Measurements from ENCODE around the gene RAB11FIP3. TPM values are rescaled to one million over a fixed set of nuclear protein-coding genes. Genes with fewer than 3 reads are reported as not detected.

RAB11FIP3 gene
- total and polyA plus RNA-seq, 10 of the 15 experiments (the other 5 are each of a cell fraction or from before 2014, with no cell fraction given), result 1.2 to 27.3 (median 7.7) TPM

DNA sequence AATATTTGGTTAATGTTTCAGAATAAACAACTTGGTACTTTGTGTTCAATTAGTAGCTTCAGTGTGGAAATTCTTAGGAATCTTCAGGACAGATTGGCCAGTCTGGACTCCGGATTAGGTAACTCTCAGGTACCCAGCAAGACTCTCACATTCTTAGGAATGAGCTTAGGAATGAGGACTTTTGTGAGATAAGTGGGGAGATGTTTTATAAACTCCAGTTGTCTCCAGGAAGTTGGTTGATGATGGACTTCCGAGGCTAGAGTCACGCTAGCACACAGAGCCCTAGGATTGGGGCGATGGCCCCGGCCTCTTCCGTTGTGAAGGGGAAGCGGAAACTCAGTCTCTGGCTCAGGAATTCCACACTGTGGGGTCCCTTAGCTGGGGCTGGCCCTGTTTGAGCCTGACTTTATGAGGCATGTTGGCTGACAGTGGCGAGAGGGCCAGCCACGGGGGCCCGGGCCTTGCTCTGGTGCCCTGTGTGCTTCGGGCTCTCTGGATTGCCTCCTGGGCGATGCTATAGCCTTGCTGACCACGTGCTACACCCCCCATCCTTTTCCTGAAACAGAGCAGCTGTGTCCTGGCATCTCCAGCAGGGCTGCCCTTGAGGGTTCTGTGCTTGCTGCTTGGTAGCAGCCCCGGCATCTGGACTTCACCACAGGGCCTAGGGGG is 32.4 kb downstream of the RAB11FIP3 start (continued):
- TF ChIP-seq, protein P1, sequence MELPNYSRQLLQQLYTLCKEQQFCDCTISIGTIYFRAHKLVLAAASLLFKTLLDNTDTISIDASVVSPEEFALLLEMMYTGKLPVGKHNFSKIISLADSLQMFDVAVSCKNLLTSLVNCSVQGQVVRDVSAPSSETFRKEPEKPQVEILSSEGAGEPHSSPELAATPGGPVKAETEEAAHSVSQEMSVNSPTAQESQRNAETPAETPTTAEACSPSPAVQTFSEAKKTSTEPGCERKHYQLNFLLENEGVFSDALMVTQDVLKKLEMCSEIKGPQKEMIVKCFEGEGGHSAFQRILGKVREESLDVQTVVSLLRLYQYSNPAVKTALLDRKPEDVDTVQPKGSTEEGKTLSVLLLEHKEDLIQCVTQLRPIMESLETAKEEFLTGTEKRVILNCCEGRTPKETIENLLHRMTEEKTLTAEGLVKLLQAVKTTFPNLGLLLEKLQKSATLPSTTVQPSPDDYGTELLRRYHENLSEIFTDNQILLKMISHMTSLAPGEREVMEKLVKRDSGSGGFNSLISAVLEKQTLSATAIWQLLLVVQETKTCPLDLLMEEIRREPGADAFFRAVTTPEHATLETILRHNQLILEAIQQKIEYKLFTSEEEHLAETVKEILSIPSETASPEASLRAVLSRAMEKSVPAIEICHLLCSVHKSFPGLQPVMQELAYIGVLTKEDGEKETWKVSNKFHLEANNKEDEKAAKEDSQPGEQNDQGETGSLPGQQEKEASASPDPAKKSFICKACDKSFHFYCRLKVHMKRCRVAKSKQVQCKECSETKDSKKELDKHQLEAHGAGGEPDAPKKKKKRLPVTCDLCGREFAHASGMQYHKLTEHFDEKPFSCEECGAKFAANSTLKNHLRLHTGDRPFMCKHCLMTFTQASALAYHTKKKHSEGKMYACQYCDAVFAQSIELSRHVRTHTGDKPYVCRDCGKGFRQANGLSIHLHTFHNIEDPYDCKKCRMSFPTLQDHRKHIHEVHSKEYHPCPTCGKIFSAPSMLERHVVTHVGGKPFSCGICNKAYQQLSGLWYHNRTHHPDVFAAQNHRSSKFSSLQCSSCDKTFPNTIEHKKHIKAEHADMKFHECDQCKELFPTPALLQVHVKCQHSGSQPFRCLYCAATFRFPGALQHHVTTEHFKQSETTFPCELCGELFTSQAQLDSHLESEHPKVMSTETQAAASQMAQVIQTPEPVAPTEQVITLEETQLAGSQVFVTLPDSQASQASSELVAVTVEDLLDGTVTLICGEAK (IDR thresholded peaks at IDR 0.05; ENCODE audit: borderline replicate concordance), result no peak
- no peak for TF ChIP-seq ZNF384 (IDR thresholded peaks at IDR 0.05; ENCODE audit: borderline replicate concordance, low read depth, low read length)
- TF ChIP-seq NR2C1 (IDR thresholded peaks at IDR 0.05), result no peak

DNA sequence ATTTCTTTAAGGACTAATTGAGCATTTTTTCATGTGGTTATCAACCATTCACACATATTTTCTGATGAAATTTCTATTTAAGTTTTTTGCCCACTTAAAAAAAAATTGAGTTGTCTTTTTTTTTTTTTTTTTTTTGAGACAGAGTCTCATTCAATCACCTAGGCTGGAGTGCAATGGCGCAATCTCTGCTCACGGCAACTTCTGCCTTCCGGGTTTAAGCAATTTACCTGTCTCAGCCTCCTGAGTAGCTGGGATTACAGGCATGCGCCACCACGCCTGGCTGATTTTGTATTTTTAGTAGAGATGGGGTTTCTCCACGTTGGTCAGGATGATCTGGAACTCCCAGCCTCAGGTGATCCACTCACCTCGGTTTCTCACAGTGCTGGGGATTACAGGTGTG is 34.3 kb downstream of the RAB11FIP3 start:
- SMC1A ChIA-PET (ENCODE audit: uncharacterized antibody, unreplicated experiment), result no interaction called here
- Histone ChIP-seq H3K79me2 (ENCODE audit: control insufficient read depth, insufficient read depth, low read length) (no peaks in the 10 kb centered on the region), H3K4me3 (no peak overlapping the region), H3K9me3 (replicated peaks; ENCODE audit: control insufficient read depth, insufficient read depth, low read length) (no peaks in the 10 kb centered on the region), H2AFZ (ENCODE audit: control insufficient read depth, low read depth, low read length) (no peak overlapping the region), H3K4me1 (ENCODE audit: control insufficient read depth, insufficient read depth, low read length) (no peaks in the 10 kb centered on the region), H3K9ac (ENCODE audit: control insufficient read depth, insufficient read depth, low read length) (no peak overlapping the region), H3K27me3 (replicated peaks in 1 of 2; ENCODE audit: control insufficient read depth in 2 of 2, insufficient read depth in 2 of 2, low read length in 1 of 2) (no peaks in the 10 kb centered on the region), H3K4me2 (ENCODE audit: control insufficient read depth, insufficient read depth) (no peak overlapping the region), H4K20me1 (ENCODE audit: control insufficient read depth, insufficient read depth) (no peaks in the 10 kb centered on the region), H3K27ac (ENCODE audit: control insufficient read depth, insufficient read depth) (no peak overlapping the region), H3K36me3 (ENCODE audit: control insufficient read depth in 2 of 2, insufficient read depth in 2 of 2, low read length in 1 of 2) (peaks cover 1 to 3% of the 10 kb centered on the region in 2 experiments; a peak in 3 of 4 replicates)
- ATAC-seq (no peak), DNase-seq (ENCODE audit: low read depth, low spot score) (no peak), FAIRE-seq (no peak)
- CTCF ChIA-PET, result no interaction called here
- POLR2A ChIA-PET, result no interaction called here
- intact Hi-C loops (cut with micrococcal nuclease; ENCODE audit: unreplicated experiment) (no loop called here), in situ Hi-C loops (cut with MboI) (no loop called here)
- no TSS peak for BruUV-seq (replicated peaks)
- WGBS (ENCODE audit: insufficient coverage, insufficient replicate concordance, low lambda C conversion rate, missing lambda C conversion rate), result 66% methylated on average over 6 of the region's 7 CpGs
- RAD21 ChIA-PET (ENCODE audit: unreplicated experiment), result no interaction called here
- TF ChIP-seq SMAD1 (IDR thresholded peaks at IDR 0.05; ENCODE audit: low read depth, partially characterized antibody), result no peak
- TF ChIP-seq, protein P2, sequence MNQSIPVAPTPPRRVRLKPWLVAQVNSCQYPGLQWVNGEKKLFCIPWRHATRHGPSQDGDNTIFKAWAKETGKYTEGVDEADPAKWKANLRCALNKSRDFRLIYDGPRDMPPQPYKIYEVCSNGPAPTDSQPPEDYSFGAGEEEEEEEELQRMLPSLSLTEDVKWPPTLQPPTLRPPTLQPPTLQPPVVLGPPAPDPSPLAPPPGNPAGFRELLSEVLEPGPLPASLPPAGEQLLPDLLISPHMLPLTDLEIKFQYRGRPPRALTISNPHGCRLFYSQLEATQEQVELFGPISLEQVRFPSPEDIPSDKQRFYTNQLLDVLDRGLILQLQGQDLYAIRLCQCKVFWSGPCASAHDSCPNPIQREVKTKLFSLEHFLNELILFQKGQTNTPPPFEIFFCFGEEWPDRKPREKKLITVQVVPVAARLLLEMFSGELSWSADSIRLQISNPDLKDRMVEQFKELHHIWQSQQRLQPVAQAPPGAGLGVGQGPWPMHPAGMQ (IDR thresholded peaks at IDR 0.05; ENCODE audit: borderline replicate concordance), result no peak
- TF ChIP-seq, protein P3, sequence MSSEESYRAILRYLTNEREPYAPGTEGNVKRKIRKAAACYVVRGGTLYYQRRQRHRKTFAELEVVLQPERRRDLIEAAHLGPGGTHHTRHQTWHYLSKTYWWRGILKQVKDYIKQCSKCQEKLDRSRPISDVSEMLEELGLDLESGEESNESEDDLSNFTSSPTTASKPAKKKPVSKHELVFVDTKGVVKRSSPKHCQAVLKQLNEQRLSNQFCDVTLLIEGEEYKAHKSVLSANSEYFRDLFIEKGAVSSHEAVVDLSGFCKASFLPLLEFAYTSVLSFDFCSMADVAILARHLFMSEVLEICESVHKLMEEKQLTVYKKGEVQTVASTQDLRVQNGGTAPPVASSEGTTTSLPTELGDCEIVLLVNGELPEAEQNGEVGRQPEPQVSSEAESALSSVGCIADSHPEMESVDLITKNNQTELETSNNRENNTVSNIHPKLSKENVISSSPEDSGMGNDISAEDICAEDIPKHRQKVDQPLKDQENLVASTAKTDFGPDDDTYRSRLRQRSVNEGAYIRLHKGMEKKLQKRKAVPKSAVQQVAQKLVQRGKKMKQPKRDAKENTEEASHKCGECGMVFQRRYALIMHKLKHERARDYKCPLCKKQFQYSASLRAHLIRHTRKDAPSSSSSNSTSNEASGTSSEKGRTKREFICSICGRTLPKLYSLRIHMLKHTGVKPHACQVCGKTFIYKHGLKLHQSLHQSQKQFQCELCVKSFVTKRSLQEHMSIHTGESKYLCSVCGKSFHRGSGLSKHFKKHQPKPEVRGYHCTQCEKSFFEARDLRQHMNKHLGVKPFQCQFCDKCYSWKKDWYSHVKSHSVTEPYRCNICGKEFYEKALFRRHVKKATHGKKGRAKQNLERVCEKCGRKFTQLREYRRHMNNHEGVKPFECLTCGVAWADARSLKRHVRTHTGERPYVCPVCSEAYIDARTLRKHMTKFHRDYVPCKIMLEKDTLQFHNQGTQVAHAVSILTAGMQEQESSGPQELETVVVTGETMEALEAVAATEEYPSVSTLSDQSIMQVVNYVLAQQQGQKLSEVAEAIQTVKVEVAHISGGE (CRISPR knock-in tag; IDR thresholded peaks at IDR 0.05), result no peak
- no peak for TF ChIP-seq BCL11A (IDR thresholded peaks at IDR 0.05; ENCODE audit: low read depth, low read length)
- no peak for TF ChIP-seq MEF2B (IDR thresholded peaks at IDR 0.05; ENCODE audit: partially characterized antibody, poor library complexity, severe bottlenecking)
- no peak for TF ChIP-seq IKZF2 (IDR thresholded peaks at IDR 0.05)
- no peak for TF ChIP-seq RCOR1 (conservative IDR thresholded peaks at IDR 0.05; ENCODE audit: low read depth, low read length)
- TF ChIP-seq POU2F2 (IDR thresholded peaks at IDR 0.05; ENCODE audit: borderline replicate concordance, low read depth, low read length), result no peak
- TF ChIP-seq RELA (IDR thresholded peaks at IDR 0.05; ENCODE audit: borderline replicate concordance, partially characterized antibody), result no peak
- TF ChIP-seq SIX5 (IDR thresholded peaks at IDR 0.05; ENCODE audit: low read depth, low read length, severe bottlenecking), result no peak
- no peak for TF ChIP-seq SREBF1 (IDR thresholded peaks at IDR 0.05; ENCODE audit: low read length)
